GM19395 (cell line): Measurements from ENCODE around the gene ABR.
"Not testable (repeated sequence)": the region's sequence is repeated elsewhere in the genome, so short reads cannot be mapped to it uniquely, and the experiment has no call there.

Experiments
- ATAC-seq: cut with Tn5 transposase; IDR thresholded peaks from one replicate; pipeline ENCODE4 v1.9.1; 2021; ENCODE audit warnings: mild to moderate bottlenecking, moderate library complexity; ENCODE audit not compliant: unreplicated experiment

Gene ABR

GRCh38 chr17:1150863-1151600, 28.7 kb downstream of the ABR start:
- ATAC-seq = no peak

- ATAC-seq = no peak
Observed at GRCh38 chr17:1149869-1150268, 29.9 kb downstream of the ABR start.

GRCh38 chr17:1147664-1148063, 32.1 kb downstream of the ABR start:
- no peak for ATAC-seq

DNA sequence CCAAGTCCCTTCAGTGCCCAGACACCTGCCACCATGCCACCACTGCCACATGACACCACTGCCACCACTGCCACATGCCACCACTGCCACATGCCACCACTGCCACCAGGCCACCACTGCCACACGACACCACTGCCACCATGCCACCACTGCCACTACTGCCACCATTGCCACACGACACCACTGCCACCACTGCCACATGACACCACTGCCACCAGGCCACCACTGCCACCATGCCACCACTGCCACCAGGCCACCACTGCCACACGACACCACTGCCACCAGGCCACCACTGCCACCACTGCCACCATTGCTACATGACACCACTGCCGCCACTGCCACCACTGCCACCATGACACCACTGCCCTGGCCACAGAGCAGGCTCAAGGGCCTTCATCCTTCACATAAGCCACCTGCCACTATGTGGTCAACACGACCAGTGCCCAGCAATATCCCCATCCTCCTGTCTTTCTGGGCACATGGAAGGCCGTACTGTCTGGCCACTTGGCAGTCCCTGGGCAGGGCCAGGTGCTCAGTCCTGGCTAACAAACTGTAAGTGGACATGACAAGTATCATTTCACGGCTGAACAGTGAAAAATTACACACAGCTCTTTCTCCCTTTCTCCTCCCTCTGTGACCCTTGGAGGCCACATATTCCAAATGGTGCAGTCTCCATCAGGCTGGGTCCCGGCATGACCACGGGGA, 33.1 kb downstream of the ABR start:
- ATAC-seq = no peak

GRCh38 chr17:1145311-1145986, 34.3 kb downstream of the ABR start:
- no peak for ATAC-seq

DNA sequence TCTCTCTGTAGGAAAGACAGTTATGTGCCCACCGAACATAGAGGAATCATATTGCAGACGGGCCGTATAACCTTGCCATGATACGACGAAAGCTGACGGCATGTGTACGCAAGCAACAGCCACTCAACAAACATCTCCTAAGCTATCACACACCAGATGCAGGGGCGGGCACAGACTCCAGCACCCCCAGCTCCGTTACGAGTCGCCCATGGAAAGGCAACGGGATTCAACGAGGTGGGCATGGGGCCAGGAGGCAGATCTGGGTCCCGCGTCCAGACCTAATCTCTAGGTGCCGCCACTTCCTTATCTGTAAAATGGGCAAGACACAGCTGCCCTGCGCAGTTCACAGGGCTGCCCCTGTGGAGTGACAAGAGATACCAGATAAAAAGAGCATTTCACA, 35.6 kb downstream of the ABR start:
- ATAC-seq = no peak

GRCh38 chr17:1143573-1143972, 36.2 kb downstream of the ABR start:
- no peak for ATAC-seq

DNA sequence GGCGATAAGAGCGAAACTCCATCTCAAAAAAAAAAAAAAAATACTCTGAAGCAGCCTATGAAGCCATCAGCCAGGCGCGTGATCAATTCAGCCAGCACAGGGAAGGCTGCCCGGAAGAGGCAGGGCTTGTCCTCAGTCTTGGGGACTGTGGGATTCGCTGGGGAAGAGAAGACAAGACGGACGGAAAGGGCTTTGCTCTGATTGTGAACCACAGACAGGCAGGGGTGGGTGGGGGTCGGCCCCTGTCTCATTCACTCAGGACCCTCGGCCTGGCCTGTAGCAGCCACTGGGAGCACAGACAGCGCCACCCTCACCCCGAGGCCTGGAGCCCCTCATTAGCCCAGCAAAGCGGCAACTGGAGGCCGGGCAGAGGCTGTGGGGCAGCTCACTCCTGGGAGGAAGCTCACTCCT, 37.2 kb downstream of the ABR start:
- ATAC-seq = no peak

DNA sequence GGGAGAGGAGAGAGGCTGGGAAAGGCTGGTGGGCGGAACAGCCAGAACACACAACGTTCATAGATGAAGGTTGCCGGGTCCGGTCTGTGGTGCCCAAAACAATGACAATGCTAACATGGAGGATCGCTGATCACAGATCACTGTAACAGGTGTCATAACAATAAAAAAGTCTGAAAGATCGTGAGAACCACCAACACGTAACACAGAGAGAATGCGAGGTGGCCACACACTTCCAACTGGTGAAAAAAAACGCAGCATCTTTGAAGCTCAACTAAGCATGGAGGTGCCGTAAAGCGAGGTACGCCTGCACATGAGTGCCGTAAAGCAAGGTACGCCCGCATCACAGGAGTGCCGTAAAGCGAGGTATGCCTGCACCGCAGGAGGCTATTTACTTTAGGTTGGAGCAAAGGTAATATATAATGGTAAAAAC, 42.3 kb downstream of the ABR start:
- ATAC-seq = no peak

DNA sequence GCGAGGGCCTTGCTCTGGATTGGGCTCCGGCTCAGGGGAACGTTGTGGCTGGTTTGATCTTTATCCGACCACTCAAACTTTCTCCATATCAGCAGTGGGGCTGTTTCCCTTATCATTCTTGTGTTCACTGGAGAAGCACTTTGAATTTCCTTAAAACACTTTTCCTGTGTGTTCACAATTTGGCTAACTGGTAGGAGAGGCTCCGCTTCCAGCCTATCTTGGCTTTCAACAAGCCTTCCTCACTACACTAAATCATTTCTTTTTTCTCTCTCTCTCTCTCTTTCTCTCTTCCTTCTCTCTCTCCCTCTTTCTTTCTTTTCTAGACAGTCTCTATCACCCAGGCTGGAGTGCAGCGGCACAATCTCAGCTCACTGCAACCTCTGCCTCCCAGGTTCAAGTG, 43.0 kb downstream of the ABR start:
- no peak for ATAC-seq

- no peak for ATAC-seq
Observed at GRCh38 chr17:1134634-1135324, 45.0 kb downstream of the ABR start.

GRCh38 chr17:1130191-1130590, 49.6 kb downstream of the ABR start:
- no peak for ATAC-seq

- not testable (repeated sequence) for ATAC-seq
Observed at GRCh38 chr17:1128463-1128862, 51.3 kb downstream of the ABR start.

DNA sequence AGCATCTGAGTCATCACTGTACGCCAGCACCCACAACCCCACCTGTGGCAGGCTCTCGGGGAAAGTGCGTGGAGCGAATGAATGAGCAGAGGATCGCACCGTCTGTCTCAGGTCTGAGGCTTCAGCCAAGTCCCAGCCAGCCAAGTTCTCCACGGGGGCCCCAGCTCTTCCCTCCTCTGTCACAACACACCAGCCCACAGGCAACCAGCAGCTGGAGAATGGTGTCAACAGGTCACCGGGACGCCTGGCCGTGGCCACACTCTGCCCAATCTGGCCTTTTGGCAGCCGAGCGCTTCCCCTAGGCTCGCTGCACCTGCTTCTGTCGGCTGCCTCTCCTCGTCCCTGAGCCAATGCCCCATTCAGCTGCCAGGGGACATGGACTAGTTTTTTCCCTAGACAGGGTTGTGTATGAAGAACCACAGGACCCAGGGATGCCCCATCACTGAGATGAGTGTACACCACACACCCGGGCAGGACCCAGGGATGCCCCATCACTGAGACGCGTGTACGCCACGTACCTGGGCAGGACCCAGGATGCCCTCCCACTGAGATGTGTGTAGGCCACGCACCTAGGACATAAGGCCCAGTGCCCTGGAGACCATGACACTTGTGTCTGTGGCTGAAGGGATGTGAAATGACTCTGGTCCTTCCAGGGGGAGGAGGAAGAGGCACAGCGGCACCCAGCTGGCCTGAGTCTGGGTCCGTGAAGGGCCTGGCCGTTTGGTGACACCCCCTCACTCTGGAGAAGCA, 52.8 kb downstream of the ABR start:
- ATAC-seq = no peak

DNA sequence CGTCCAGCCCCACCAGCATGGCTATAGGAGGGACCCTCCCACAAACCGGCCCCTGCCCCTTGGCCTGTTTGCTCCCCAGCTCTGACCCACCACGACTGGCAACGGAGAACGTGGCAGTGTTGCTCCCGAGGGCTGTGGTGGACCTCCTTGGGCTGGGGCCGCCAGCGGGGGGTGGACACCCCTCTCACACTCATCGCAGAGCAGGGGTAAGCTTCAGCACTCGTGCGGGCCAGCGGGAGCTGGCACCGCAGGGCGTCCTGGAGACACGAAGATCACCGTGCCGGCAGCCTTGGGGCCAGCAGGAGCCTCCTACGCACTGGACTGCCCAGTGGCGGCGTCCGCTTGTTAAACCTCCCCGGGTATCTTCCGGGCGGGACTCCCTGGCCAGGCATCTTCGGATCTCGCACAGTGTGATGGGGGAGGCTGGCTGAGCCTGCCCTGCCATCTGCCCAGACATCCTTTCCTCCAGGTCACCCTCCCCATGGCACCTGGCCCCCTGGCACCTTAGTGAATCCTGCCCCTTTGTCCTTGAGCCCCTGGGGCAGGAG, 53.5 kb downstream of the ABR start:
- no peak for ATAC-seq

DNA sequence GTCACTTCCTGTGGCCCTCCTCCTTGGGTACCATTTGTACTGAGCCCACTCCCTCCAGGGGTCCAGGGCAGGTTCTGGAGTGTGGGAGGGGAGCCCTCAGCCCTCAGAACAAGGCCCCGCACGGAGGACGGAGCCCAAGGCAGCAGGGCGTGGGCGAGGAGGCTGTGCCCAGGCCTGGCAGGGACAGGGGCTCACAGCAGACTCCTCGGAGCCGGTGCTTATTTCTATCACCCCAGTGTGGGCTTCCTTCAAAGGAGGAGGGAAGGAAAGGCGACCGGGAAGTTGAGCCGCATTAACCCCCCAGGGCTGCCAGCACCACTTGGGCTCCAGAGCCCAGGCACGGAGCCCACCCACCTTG, 54.0 kb downstream of the ABR start:
- no peak for ATAC-seq

GRCh38 chr17:1124896-1125787, 54.6 kb downstream of the ABR start:
- no peak for ATAC-seq

- no peak for ATAC-seq
Observed at GRCh38 chr17:1123921-1124715, 55.7 kb downstream of the ABR start.

DNA sequence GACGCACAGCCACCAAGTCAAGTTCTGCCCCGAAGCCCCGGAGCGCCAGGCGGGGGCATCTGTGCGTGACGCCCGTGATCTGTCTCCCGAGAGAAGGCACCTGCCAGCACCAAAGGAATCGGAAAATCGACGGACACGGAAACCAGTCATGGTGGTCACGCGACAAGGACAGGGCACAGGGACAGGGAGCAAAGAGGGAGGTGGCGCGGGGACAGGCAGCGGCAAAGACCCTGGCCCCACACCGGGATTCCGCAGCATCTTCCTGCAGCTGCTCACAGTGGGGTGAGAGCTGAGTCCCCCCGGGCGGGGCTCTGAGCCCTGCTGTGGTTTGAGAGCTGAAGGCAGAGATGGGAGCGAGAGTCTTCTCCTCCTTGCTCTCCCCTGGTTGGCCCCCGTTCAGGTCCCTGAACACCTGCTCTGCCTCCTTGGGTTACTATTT, 56.4 kb downstream of the ABR start:
- no peak for ATAC-seq
